Brain pericyte (primary cell): ENCODE data around the gene SLC5A2.
"Not testable (repeated sequence)": the region's sequence is repeated elsewhere in the genome, so short reads cannot be mapped to it uniquely, and the experiment has no call there.

Experiments used
- DNase-seq: peaks from one replicate; pipeline ENCODE4 v3.0.0-alpha.2; 2012; ENCODE audit warnings: low read depth, low spot score

SLC5A2 gene

DNA sequence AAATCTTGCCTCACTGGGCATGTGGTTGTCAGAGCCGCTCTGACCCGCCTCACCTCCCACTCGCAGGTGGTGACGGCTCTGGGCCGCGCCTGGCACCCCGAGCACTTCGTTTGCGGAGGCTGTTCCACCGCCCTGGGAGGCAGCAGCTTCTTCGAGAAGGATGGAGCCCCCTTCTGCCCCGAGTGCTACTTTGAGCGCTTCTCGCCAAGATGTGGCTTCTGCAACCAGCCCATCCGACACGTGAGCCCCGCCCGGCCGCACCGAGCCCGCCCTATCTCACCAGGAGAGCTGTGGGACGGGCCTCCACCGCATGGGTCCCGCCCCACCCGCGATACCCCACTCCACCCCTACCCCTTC is 7.0 kb upstream of the SLC5A2 start:
- no peak for DNase-seq

DNA sequence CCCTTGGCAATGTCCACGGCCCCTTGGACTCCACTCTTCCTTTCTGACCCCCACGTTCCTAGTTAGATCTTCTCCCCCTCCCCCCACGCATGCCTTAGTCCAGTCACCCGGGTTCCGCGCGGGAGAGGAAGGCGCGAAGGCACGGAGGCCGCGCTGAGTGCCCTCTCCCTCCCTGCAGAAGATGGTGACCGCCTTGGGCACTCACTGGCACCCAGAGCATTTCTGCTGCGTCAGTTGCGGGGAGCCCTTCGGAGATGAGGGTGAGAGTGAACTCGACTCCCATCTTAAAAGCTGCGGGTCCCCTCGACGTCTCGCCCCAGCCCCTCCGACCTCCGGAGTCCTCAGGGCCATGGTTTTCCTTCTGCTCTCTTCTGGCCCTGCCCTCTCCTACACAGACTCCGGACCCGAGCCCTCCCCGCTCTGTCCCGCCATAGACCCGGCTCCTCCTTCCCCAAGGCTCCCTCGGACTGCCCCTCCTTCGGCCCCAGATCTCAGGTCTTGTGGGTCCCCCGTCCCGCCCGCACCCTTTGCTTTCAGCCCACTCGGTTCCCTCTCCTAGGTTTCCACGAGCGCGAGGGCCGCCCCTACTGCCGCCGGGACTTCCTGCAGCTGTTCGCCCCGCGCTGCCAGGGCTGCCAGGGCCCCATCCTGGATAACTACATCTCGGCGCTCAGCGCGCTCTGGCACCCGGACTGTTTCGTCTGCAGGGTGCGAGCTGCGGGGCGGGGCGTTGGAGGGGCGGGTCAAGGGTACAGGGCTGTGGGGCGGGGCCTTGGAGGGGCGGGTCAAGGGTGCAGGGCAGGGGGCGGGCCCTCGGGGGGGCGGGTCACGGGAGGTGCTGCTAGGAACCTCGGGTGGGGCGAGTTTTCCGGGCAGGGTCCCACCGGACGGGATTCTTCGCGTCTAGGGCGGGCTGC is 6.4 kb upstream of the SLC5A2 start:
- DNase-seq = no peak

DNA sequence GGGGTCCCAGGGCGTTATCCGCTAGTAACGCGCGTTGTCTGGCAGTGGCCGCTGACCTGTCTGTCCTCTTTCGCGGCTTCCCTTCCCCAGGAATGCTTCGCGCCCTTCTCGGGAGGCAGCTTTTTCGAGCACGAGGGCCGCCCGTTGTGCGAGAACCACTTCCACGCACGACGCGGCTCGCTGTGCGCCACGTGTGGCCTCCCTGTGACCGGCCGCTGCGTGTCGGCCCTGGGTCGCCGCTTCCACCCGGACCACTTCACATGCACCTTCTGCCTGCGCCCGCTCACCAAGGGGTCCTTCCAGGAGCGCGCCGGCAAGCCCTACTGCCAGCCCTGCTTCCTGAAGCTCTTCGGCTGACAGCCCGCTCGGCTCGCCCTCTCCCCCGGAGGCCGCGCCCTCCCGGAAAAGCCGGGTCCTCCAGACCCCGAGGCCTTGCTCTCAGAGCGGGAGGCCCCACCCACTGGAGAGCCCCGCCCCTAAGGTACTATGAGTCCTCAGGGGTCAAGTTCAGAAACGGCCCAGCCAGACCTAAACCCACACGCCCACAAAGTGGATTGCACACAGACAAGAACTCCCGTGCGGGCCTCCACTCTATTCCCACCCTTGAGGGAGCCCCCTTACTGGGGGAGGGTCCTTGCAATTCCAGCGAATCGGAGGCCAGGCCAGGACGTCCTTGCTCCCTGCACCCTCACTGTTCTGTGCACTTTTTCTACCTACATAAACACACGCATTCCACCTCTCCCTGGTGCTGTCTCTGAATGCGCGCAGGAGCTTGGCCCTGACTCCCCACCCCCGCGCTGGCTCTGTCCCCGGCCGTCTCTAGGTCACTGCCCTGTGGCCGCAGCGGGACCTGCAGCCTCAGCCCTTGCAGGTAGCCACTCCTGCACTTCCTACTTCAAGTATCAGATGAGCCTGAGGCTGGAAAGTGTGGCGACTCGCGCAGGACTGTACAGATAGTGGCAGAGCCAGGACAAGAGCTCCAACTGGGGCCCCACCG is 5.4 kb upstream of the SLC5A2 start:
- no peak for DNase-seq

DNA sequence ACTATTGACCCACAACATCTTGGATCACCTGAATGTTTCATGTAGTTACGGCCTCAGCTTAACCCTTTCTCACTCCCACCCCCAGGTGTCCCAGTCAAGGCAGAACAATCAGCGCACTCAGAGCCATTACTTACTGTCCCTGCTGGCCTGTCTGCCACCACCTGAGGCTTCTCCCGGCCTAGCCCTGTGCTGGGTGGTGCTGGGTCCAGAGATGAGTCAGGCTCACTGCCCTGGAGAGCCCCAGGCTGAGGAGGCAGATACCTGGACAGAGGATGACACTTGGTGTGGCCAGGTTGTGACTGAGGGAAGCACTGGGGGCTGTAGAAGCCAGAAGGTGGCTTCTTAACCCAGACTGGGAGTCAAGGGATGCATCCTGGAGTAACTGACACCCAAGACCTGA is 4.0 kb upstream of the SLC5A2 start:
- DNase-seq = no peak

DNA sequence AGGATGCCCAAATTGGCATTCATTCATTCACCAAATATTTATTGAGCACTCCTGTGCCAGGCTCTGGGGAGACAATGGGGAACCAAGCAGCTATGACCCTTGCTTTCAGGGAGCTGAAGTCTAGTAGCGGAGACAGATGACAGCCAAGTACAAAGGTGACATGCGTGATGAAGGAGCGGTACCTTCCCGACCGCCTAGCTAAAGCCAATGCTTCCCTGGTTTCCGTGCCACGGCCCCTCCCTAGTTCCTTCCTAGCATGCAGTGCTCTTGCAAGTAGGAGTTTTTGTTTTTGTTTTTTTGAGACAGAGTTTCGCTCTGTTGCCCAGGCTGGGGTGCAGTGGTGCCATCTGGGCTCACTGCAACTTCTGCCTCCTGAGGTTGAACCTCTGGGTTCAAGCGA is 3.2 kb upstream of the SLC5A2 start:
- no peak for DNase-seq

DNA sequence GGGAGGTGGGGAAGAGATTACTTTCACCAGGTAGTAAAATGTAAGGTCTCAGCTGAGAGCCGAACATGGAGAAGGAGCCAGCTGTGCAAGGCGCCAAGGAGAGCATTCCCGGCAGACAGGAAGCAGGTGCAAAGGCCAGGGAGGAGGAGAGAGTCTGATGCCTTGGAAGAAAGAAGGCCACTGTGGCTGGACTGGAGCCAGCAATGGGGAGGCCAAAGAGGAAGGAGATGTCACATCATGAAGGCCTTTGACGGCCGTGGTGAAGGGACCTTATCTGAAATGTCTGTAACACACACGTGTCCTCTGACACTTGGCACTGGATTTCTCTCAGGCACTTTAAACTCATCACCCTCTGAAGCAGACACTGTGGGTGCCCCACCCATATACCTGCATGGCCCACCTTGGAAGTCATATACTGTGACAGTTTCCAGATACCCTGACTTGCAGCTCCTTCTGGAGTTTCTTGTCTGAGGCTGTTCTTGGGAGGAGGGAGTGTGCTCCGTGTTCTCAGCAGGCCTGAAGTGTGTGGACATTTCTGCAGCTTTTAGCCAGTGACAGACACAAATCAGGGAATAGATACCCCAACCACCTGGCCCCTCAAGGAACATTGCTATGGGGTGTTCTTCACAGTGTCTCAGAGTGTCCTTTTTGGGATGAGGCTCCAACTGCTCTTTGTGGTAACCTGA is 1.9 kb upstream of the SLC5A2 start:
- no peak for DNase-seq

DNA sequence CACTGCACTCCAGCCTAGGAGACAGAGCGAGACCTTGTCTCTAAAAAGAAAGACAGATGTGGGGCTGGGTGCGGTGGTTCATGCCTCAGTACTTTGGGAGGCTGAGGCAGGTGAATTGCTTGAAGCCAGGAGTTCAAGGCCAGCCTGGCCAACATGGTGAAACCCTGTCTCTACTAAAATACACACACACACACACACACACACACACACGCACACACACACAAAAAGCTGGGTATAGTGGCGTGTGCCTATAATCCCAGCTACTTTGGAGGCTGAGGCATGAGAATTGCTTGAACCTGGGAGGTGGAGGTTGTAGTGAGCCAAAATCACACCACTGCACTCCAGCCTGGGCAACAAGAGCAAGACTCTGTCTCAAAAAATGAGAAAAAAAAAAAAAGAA is 1.1 kb downstream of the SLC5A2 start:
- not testable (repeated sequence) for DNase-seq

DNA sequence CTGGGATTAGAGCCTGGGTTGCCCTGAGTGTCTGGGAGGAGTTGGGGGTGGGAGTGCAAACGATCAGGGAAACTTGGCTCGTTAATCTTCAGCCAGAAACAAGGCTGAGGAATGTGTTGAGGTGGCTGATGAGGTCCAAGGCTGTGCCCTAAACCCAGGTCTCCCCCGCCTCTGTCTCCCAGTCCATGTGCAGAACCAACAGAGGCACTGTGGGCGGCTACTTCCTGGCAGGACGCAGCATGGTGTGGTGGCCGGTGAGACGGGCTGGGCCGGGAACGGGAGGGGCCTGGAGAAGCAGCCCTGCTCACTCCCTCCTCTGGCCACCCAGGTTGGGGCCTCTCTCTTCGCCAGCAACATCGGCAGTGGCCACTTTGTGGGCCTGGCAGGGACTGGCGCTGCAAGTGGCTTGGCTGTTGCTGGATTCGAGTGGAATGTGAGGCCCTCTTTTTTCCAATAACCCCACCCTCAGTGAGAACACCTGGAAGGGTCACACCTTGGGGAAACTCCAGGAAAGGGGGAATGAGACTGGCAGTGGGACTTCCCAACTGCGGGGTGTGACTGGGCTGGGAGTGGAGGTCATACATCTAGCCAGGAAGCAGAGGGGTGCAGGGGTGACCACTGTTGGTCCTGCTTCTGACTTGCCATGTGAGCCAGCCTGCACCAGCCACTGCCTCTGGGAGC is 1.7 kb downstream of the SLC5A2 start:
- no peak for DNase-seq

DNA sequence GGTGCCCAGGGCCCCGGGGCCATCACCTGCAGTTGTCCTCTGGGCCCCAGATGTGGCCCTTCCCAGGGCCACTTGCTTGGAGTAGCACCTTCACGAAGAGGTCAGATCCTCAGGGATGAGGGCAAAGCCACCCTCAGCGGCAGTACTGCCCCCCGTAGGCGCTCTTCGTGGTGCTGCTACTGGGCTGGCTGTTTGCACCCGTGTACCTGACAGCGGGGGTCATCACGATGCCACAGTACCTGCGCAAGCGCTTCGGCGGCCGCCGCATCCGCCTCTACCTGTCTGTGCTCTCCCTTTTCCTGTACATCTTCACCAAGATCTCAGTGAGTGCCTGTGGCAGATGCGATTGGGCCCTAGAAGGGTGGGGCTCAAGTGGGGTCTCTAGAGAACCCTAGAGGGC is 2.6 kb downstream of the SLC5A2 start:
- DNase-seq = no peak

DNA sequence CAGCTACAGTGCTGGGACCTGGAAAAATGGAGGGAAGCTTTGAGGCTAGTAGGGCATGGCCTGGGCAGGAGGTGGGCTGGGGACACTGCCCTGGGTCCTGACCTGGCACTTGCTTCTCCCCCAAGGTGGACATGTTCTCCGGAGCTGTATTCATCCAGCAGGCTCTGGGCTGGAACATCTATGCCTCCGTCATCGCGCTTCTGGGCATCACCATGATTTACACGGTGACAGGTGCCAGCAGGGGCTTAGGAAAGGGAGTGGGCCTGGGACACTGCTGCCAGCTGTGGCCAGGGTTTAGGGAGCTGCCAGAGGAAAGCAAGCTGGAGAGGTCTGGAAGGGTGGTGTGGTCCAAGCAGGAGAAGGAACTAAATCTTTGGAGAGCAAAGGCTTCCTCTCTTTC is 3.1 kb downstream of the SLC5A2 start:
- no peak for DNase-seq

DNA sequence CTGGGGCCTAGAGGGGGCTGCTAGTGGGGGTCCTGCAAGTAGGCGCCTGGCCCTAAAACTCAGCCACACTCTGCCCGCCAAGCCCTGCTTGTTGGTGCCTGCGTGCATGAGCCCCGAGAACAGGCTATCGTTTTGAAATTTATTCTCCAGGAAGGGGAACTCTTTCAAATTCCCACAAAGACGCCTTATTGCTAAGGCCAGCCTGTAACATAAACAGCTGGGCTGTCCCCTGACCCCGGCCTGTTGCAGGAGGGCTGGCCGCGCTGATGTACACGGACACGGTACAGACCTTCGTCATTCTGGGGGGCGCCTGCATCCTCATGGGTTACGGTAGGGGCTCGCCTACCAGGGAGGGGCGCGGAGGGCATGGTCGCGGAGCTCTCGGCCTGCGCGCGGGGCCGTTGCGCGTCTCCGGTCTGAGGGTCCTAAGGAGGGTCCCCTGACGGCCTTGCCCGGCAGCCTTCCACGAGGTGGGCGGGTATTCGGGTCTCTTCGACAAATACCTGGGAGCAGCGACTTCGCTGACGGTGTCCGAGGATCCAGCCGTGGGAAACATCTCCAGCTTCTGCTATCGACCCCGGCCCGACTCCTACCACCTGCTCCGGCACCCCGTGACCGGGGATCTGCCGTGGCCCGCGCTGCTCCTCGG is 4.3 kb downstream of the SLC5A2 start:
- DNase-seq = no peak

DNA sequence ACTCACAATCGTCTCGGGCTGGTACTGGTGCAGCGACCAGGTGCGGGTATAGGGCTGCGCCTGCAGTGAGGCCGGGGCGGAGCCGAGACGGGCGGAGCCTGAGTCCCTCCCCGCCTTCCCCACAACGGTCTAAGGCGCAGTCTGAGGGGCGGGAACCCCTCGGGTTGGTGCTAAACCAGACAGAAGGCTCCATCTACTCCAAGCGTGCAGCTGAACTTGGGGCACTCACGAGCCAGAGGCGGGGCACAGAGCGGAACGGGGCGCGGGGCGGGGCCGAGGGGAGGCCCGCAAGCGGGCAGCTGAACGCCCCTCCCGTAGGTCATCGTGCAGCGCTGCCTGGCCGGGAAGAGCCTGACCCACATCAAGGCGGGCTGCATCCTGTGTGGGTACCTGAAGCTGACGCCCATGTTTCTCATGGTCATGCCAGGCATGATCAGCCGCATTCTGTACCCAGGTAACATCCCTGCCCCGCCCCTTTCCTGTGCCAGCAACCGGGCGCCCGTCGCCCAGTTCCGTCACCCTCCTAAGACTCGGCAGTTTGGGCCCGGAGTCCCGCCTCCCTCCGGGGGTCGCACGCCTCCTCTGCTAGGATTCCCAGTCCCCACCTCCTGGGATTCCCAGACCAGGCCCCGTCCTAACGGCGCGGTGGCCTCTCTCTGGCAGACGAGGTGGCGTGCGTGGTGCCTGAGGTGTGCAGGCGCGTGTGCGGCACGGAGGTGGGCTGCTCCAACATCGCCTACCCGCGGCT is 5.0 kb downstream of the SLC5A2 start:
- DNase-seq = no peak

DNA sequence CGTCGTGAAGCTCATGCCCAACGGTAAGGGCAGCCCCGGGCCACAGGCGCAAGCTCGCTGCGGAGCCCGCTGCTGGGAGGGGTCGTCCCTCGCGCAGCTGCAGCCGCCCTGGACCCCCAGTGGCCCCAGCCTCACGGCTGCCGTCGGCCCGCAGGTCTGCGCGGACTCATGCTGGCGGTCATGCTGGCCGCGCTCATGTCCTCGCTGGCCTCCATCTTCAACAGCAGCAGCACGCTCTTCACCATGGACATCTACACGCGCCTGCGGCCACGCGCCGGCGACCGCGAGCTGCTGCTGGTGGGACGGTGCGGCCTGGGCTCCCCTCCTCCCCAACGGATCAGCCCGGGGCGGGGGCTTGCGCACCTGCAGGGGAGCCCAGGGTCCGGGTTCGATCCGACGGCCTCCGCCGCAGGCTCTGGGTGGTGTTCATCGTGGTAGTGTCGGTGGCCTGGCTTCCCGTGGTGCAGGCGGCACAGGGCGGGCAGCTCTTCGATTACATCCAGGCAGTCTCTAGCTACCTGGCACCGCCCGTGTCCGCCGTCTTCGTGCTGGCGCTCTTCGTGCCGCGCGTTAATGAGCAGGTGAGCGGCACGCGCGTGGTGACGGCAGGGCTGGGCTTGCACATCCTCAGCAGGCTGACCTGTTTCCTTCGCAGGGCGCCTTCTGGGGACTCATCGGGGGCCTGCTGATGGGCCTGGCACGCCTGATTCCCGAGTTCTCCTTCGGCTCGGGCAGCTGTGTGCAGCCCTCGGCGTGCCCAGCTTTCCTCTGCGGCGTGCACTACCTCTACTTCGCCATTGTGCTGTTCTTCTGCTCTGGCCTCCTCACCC is 5.8 kb downstream of the SLC5A2 start:
- DNase-seq = no peak

DNA sequence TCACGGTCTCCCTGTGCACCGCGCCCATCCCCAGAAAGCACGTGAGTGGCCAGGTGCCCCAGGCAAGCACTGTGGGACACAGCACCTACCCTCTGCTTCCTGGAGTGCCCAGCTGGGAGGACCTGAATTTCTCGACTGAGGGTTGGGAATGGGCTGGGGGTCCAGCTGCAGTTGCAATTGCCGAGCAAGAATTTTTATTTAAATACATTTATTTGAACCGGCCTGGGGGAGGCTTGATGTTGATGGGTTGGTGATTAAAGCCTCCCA is 6.3 kb downstream of the SLC5A2 start:
- no peak for DNase-seq

DNA sequence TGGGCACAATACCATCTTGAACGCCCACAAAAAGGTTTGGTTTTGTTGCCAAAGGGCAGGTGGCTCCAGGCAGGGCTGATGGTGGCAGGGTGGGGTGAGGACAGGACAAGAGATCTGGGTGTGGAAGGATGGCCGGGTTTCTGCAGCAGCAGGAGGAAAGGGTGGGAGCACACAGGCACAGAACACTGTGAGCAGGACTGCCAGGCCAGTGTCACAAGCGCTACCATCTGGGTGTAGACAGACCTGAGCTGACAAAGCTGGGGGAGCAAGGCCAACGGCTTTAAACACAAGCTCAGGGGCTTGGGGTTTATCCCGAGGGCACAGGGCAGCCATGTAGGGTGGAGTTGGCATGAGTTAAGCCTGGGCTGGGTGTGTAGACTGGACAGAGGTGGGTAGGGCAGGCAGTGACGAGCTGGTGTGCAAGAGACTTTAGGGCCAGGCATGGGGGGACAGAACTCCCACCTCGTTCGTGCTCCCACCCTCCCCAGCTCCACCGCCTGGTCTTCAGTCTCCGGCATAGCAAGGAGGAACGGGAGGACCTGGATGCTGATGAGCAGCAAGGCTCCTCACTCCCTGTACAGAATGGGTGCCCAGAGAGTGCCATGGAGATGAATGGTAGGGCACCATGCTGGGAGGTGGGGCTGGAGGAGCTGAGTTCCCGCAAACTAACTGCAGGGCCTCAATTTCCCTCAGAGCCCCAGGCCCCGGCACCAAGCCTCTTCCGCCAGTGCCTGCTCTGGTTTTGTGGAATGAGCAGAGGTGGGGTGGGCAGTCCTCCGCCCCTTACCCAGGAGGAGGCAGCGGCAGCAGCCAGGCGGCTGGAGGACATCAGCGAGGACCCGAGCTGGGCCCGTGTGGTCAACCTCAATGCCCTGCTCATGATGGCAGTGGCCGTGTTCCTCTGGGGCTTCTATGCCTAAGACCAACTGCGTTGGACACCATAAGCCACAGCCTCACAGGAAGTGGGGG is 7.0 kb downstream of the SLC5A2 start:
- DNase-seq = no peak

DNA sequence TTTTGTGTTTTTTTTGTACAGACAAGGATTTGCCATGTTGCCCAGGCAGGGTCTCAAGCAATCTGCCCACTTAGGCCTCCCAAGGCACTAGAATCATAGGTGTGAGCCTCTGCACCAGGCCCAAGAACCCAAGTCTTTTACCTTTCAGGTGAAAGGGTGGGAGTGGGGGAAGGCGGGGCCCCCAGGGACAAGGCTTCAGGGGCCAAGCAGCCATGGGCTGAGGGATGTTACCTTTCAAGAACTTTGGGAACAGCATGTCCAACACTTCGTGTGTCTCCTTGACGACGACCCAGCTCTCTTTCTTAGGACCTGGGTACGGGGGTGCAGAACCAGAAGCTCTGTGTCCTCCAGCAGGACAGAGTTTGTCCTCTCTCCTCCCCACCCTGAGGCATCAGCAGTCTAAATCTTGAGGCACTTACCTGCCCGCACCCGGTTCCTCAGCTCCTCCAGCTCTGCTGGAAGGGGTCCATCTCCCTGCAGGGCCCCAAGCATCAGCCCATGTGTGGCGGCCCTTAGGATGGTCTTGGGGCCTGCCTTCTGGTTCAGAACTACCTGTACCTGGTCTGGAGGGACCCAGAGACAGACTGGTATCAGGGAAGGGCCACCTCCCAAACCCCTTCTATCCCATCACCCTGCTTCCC is 9.0 kb downstream of the SLC5A2 start:
- no peak for DNase-seq

DNA sequence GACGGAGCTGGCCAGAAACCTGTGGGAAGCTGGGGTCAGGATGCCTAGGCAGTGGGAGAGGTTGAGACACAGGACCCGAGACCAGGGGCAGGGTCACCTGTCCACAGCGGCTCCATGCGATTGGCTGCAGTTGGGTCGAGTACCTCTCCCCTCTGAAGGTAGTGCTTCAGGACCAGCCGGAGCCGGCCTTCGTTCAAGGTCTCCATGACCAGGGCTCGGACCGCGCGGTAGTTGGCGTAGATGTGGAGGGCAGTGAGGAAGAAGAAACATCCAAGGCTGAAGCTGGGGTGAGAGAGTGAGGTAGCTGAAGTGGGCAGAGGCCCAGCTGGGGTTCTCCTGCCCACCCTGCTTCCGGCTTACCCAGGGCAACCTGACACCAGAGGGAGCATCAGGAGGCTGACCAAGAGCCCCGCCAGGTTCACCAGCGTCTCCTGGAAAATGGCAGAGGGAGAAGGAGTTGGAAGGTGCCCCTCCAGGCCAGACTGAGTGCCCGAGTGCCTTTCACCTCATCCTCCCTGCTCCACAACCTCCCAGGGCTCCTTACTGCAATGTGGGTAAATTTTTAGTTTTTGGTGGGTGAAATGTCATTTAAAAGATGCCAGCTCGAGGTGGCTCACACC is 10.7 kb downstream of the SLC5A2 start:
- no peak for DNase-seq
